Naive thymus-derived CD4-positive, alpha-beta T cell (primary cell): ENCODE results near the gene CCDC134. TPM values are rescaled to one million over a fixed set of nuclear protein-coding genes. Genes with fewer than 3 reads are reported as not detected.

Experiments
- ATAC-seq: fragments of 150-1000 bp; cut with Tn5 transposase; 2 replicates; pipeline ENCODE4 v1.10.0; 2021; ENCODE audit warnings: mild to moderate bottlenecking, moderate library complexity
- CTCF ChIA-PET: fragments of 350-600 bp; sonication (Branson Sonifier 250); formaldehyde crosslinking; loops from one replicate; lab custom pipeline; 2021; ENCODE audit warnings: antibody characterized with exemption; lab: Charles Lee
- POLR2A ChIA-PET: fragments of 350-600 bp; sonication (Branson Sonifier 250); formaldehyde crosslinking; loops from one replicate; lab custom pipeline; 2021; ENCODE audit warnings: antibody characterized with exemption, inconsistent platforms; lab: Charles Lee
- DNase-seq, 9 donors: peaks; one replicate each; pipeline versions ENCODE4 v3.0.0 to v3.0.0-alpha.2; 2020 to 2022; ENCODE audit warnings: mixed read lengths in 1 of 9
- H3K27ac ChIP-seq: one replicate; pipeline ENCODE4 v1.7.0; 2013; ENCODE audit warnings: mild to moderate bottlenecking, low read depth, low read length, moderate library complexity
- H3K27me3 ChIP-seq, 2 donors: one replicate each; pipeline ENCODE4 v1.7.0; 2013; ENCODE audit warnings: low read length in 2 of 2, mild to moderate bottlenecking in 2 of 2, moderate library complexity in 2 of 2; ENCODE audit not compliant: control insufficient read depth in 2 of 2, insufficient read depth in 2 of 2
- H3K36me3 ChIP-seq, 3 experiments: 1 replicate in 2 of 3; 2 replicates in 1 of 3; pipeline ENCODE4 v1.7.0; 2013; ENCODE audit warnings: low read length in 3 of 3, mild to moderate bottlenecking in 3 of 3, moderate library complexity in 1 of 3; ENCODE audit not compliant: insufficient read depth in 3 of 3, control insufficient read depth in 2 of 3
- H3K4me1 ChIP-seq, 2 donors: one replicate each; pipeline ENCODE4 v1.7.0; 2013; ENCODE audit warnings: low read length in 2 of 2, mild to moderate bottlenecking in 2 of 2, moderate library complexity in 1 of 2; ENCODE audit not compliant: control insufficient read depth in 2 of 2, insufficient read depth in 2 of 2
- H3K4me3 ChIP-seq: 2 replicates; pipeline ENCODE4 v1.7.0; 2013; ENCODE audit warnings: mild to moderate bottlenecking, low read length
- H3K9me3 ChIP-seq, 3 experiments: 1 replicate in 2 of 3; 2 replicates in 1 of 3; pipeline ENCODE4 v1.7.0; 2013; ENCODE audit warnings: low read length in 3 of 3; ENCODE audit not compliant: control insufficient read depth in 2 of 3
- H3K27ac Mint-ChIP-seq, 9 donors: one replicate each; pipeline ENCODE4 v1.8.0; 2020 to 2022; ENCODE audit warnings: mixed read lengths in 9 of 9, mild to moderate bottlenecking in 8 of 9, moderate library complexity in 5 of 9, inconsistent platforms in 2 of 9
- H3K27me3 Mint-ChIP-seq, 5 donors: one replicate each; pipeline ENCODE4 v1.8.0; 2021 to 2022; ENCODE audit warnings: mixed read lengths in 5 of 5, mild to moderate bottlenecking in 1 of 5
- H3K36me3 Mint-ChIP-seq, 5 donors: one replicate each; pipeline ENCODE4 v1.8.0; 2020 to 2022; ENCODE audit warnings: mixed read lengths in 5 of 5, mild to moderate bottlenecking in 3 of 5, inconsistent platforms in 1 of 5
- H3K4me1 Mint-ChIP-seq, 7 donors: one replicate each; pipeline ENCODE4 v1.8.0; 2020 to 2022; ENCODE audit warnings: mixed read lengths in 7 of 7, mild to moderate bottlenecking in 3 of 7, inconsistent platforms in 1 of 7
- H3K4me3 Mint-ChIP-seq, 10 donors: one replicate each; pipeline ENCODE4 v1.8.0; 2020 to 2022; ENCODE audit warnings: mild to moderate bottlenecking in 10 of 10, mixed read lengths in 10 of 10, moderate library complexity in 6 of 10, inconsistent platforms in 2 of 10
- H3K9me3 Mint-ChIP-seq, 11 donors: one replicate each; pipeline ENCODE4 v1.8.0; 2020 to 2022; ENCODE audit warnings: mixed read lengths in 11 of 11, mild to moderate bottlenecking in 4 of 11, inconsistent platforms in 1 of 11, moderate library complexity in 1 of 11
- intact Hi-C, 2 donors: fragments of 100-400 bp; cut with micrococcal nuclease; formaldehyde crosslinking; loops; one replicate each; pipeline ENCODE4 v1.15.1; 2023
- polyA plus RNA-seq, 2 donors: library from polyadenylated mRNA; unstranded; fragments of 300-500 nt; fragmentation: Illumina TruSeq; gene quantifications; one replicate each; pipeline ENCODE4 v1.2.3, GENCODE V29; 2021
- total RNA-seq, 6 experiments: library from RNA in 5 of 6; stranded (reverse) in 5 of 6; gene quantifications; 1 replicate in 5 of 6; 2 replicates in 1 of 6; pipeline ENCODE4 v1.2.3 and lab custom pipeline; 2021 to 2026

Gene CCDC134
- total and polyA plus RNA-seq, 7 experiments from 2014 or later: 4.5 to 22.8 (median 16.4) TPM

DNA sequence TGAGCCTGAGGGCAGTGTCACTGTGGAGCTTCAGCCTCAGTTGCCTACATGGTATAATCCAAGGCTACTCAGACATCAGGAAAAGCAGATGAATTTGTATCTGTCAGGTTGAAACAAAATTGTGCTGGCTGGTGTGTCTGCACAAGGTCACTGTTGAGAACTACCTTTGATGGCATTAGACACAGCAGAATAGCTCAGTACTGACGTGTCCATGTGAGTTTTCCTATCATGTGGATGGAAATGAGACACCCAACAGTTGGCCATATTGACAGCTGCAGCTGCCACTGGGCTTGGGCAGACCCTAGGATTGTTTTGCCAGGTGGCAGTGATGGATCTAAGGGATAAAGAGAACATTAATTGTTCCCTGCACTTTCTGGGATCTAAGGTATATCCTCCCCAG lies 15.8 kb downstream of the CCDC134 start:
- peaks cover 5 to 39% (median 13%) of the 10 kb centered on the region in 3 experiments for H3K36me3 ChIP-seq
- POLR2A ChIA-PET: interaction anchor here (0.5 to 0.9 kb wide), 3 partner anchors 13 to 264 kb away, joined by 3 to 4 read pairs (median 3); partner anchors contain the start of gene CCDC134
- peak overlapping the region in 2 of 9 donors; percentile 16 to 51 for H3K27ac Mint-ChIP-seq

DNA sequence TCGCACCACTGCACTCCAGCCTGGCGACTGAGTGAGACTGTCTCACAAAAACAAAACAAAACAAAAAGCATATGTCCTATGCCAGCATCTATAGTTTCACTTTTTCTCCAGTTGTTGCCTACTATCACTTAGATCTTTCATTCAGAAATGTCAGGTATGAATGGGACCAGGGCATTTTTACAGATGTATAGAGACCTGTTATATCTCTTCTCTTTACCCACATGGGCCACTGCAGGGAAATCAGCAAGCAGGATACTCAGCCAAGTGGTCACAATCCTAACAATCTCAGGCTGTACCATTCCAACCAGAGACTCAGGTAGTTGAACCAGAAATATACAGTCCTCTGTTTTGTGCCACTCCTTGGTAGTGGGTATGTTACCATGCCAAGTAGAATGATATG lies 16.4 kb downstream of the CCDC134 start:
- Mint-ChIP-seq H3K9me3 (peaks cover 0 to 1% (median 0%) of the 10 kb centered on the region in 11 donors), H3K27me3 (no peaks in the 10 kb centered on the region), H3K36me3 (peaks cover 0 to 22% (median 3%) of the 10 kb centered on the region in 5 donors), H3K27ac (peak overlapping the region in 2 of 9 donors; percentile 28 to 38), H3K4me1 (peaks cover 0 to 14% (median 2%) of the 10 kb centered on the region in 7 donors), H3K4me3 (no peak overlapping the region)
- H3K4me3 ChIP-seq: no peak overlapping the region
- H3K36me3 ChIP-seq: peaks cover 5 to 33% (median 13%) of the 10 kb centered on the region in 3 experiments
- ChIA-PET CTCF (no interaction called here), POLR2A (no interaction called here)
- no peaks in the 10 kb centered on the region for H3K9me3 ChIP-seq
- ATAC-seq (no peak), DNase-seq (no peak)
- no peaks in the 10 kb centered on the region for H3K4me1 ChIP-seq
- no peaks in the 10 kb centered on the region for H3K27me3 ChIP-seq
- H3K27ac ChIP-seq: no peak overlapping the region
- intact Hi-C loops: no loop called here

More for the DNA sequence above, 15.8 kb downstream of the CCDC134 start:
- Mint-ChIP-seq H3K4me1 (peaks cover 0 to 9% (median 0%) of the 10 kb centered on the region in 7 donors), H3K36me3 (peaks cover 0 to 22% (median 3%) of the 10 kb centered on the region in 5 donors), H3K9me3 (no peaks in the 10 kb centered on the region), H3K4me3 (no peak overlapping the region), H3K27me3 (no peaks in the 10 kb centered on the region)
- H3K9me3 ChIP-seq: no peaks in the 10 kb centered on the region
- H3K4me3 ChIP-seq: no peak overlapping the region
- no peak overlapping the region for H3K27ac ChIP-seq
- H3K4me1 ChIP-seq: no peaks in the 10 kb centered on the region
- no peak for DNase-seq
- intact Hi-C loops: no loop called here
- no peaks in the 10 kb centered on the region for H3K27me3 ChIP-seq
- ATAC-seq: no peak
- CTCF ChIA-PET: no interaction called here

DNA sequence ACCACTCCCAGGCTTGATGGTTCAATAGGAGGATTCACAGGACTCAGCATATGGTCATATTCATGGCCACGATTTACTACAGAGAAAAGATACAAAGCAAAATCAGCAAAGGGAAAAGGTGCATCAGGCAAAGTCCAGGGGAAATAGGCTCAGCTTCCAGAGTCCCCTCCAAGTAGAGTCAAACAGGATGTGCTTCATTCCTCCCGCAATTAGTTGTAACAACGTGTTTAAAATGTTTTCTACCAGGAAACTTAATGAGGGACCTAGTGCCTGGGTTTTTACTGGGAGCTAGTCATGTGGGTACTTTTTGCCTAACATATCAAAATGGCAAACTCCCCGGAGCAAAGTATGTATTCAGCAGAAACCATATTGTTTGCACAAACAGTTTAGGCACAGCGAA lies 17.5 kb downstream of the CCDC134 start:
- H3K36me3 ChIP-seq: peaks cover 3 to 27% (median 13%) of the 10 kb centered on the region in 3 experiments
- H3K27ac ChIP-seq: no peak overlapping the region
- Mint-ChIP-seq H3K27me3 (no peaks in the 10 kb centered on the region), H3K4me3 (no peak overlapping the region), H3K4me1 (peaks cover 4 to 25% (median 10%) of the 10 kb centered on the region in 7 donors), H3K27ac (no peak overlapping the region), H3K36me3 (peaks cover 0 to 19% (median 3%) of the 10 kb centered on the region in 5 donors), H3K9me3 (peaks cover 0 to 1% (median 0%) of the 10 kb centered on the region in 11 donors)
- POLR2A ChIA-PET: interaction anchor here (0.9 to 1.6 kb wide), 2 partner anchors 15 to 17 kb away, joined by 4 to 6 read pairs; partner anchors contain the start of genes CCDC134 and SREBF2
- H3K4me1 ChIP-seq: no peaks in the 10 kb centered on the region
- intact Hi-C loops: no loop called here
- no peaks in the 10 kb centered on the region for H3K27me3 ChIP-seq
- no peak overlapping the region for H3K4me3 ChIP-seq
- no peak for DNase-seq
- CTCF ChIA-PET: interaction anchor here (0.7 to 1.4 kb wide), 2 partner anchors 123 to 836 kb away, joined by 3 to 4 read pairs; no protein-coding TSS in a partner anchor
- no peaks in the 10 kb centered on the region for H3K9me3 ChIP-seq
- ATAC-seq: no peak

- no peaks in the 10 kb centered on the region for H3K9me3 ChIP-seq
- DNase-seq (no peak), ATAC-seq (no peak)
- Mint-ChIP-seq H3K4me3 (no peak overlapping the region), H3K27me3 (no peaks in the 10 kb centered on the region), H3K9me3 (peaks cover 0 to 1% (median 0%) of the 10 kb centered on the region in 11 donors), H3K4me1 (peaks cover 5 to 25% (median 15%) of the 10 kb centered on the region in 7 donors), H3K27ac (no peak overlapping the region), H3K36me3 (peaks cover 0 to 17% (median 3%) of the 10 kb centered on the region in 5 donors)
- no peak overlapping the region for H3K4me3 ChIP-seq
- intact Hi-C loops: no loop called here
- no peaks in the 10 kb centered on the region for H3K4me1 ChIP-seq
- peaks cover 0 to 24% (median 11%) of the 10 kb centered on the region in 3 experiments for H3K36me3 ChIP-seq
- CTCF ChIA-PET: interaction anchor here (0.7 to 1.4 kb wide), 2 partner anchors 122 to 835 kb away, joined by 3 to 4 read pairs; no protein-coding TSS in a partner anchor
- POLR2A ChIA-PET: interaction anchor here (0.9 to 1.6 kb wide), 3 partner anchors 14 to 37 kb away, joined by 3 to 6 read pairs (median 4); partner anchors contain the start of genes CCDC134 and SREBF2
- no peak overlapping the region for H3K27ac ChIP-seq
- no peaks in the 10 kb centered on the region for H3K27me3 ChIP-seq
Observed at GRCh38 chr22:41818596-41818995, 18.1 kb downstream of the CCDC134 start.

DNA sequence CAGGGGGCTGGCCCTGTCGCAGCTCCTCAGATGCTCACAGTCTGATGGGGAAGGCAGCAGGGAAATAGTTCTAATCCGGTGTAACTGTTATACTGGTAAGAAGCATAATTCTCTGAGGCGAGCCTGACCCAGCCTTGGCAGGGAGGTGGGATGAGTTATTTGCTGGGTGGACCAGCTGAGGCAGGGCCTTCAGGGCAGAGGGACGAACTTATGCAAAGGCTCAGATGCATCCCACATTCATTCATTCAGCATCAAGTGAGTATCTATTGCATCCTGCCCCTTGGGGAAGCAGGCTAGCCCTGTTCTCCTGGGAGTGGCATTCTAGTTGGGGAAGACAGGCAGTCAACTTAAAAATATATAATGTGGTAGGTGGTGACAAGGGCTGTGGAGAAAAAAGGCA lies 18.8 kb downstream of the CCDC134 start:
- H3K9me3 ChIP-seq: no peaks in the 10 kb centered on the region
- Mint-ChIP-seq H3K4me3 (no peak overlapping the region), H3K9me3 (peaks cover 0 to 1% (median 0%) of the 10 kb centered on the region in 11 donors), H3K27me3 (no peaks in the 10 kb centered on the region), H3K36me3 (peaks cover 0 to 20% (median 7%) of the 10 kb centered on the region in 5 donors), H3K4me1 (peaks cover 5 to 29% (median 15%) of the 10 kb centered on the region in 7 donors), H3K27ac (peak overlapping the region in 3 of 9 donors; percentile 15 to 67 (median 67))
- no peaks in the 10 kb centered on the region for H3K27me3 ChIP-seq
- DNase-seq (no peak), ATAC-seq (no peak)
- ChIA-PET CTCF (no interaction called here), POLR2A (interaction anchor here (0.9 to 1.6 kb wide), 2 partner anchors 18 to 38 kb away, joined by 3 to 6 read pairs; partner anchors contain the start of gene CCDC134)
- no peak overlapping the region for H3K27ac ChIP-seq
- no peaks in the 10 kb centered on the region for H3K4me1 ChIP-seq
- no peak overlapping the region for H3K4me3 ChIP-seq
- intact Hi-C loops: no loop called here
- peaks cover 0 to 25% (median 7%) of the 10 kb centered on the region in 3 experiments for H3K36me3 ChIP-seq

- Mint-ChIP-seq H3K36me3 (peaks cover 0 to 20% (median 7%) of the 10 kb centered on the region in 5 donors), H3K4me1 (peaks cover 5 to 30% (median 15%) of the 10 kb centered on the region in 7 donors), H3K27me3 (no peaks in the 10 kb centered on the region), H3K4me3 (no peak overlapping the region), H3K9me3 (peaks cover 0 to 1% (median 0%) of the 10 kb centered on the region in 11 donors), H3K27ac (peak overlapping the region in 7 of 9 donors; percentile 6 to 84 (median 46))
- no peak for ATAC-seq
- Histone ChIP-seq H3K27ac (no peak overlapping the region), H3K9me3 (no peaks in the 10 kb centered on the region), H3K4me1 (no peaks in the 10 kb centered on the region), H3K4me3 (no peak overlapping the region), H3K27me3 (no peaks in the 10 kb centered on the region), H3K36me3 (peaks cover 0 to 27% (median 5%) of the 10 kb centered on the region in 3 experiments)
- POLR2A ChIA-PET: interaction anchor here (0.6 to 2.9 kb wide), 3 partner anchors 11 to 202 kb away, joined by 3 to 11 read pairs (median 4); partner anchors contain the start of gene SREBF2
- CTCF ChIA-PET: interaction anchor here (0.6 kb wide), 1 partner anchor 135 kb away, joined by 4 read pairs; no protein-coding TSS in a partner anchor
- intact Hi-C loops: no loop called here
- no peak for DNase-seq
Observed at GRCh38 chr22:41820447-41820846, 20.0 kb downstream of the CCDC134 start.
